Activated CD8-positive, alpha-beta T cell treated with anti-CD3 and anti-CD28 coated beads, Interleukin-2, amount 10 ng/mL, durations not matched to agents 7 days and 5 days (primary cell): ENCODE results near the gene FBXO7. TPM values are rescaled to one million over a fixed set of nuclear protein-coding genes. Genes with fewer than 3 reads are reported as not detected.
A peak's percentile ranks its signal among the peaks of the same experiment; 100 is the strongest.

Experiments
- ATAC-seq: fragments of 150-1000 bp; cut with Tn5 transposase; one replicate; pipeline ENCODE4 v1.10.0; 2021; ENCODE audit warnings: moderate library complexity
- CTCF ChIA-PET: fragments of 350-600 bp; sonication (Branson Sonifier 250); formaldehyde crosslinking; loops from one replicate; lab custom pipeline; 2021; ENCODE audit warnings: antibody characterized with exemption; lab: Charles Lee
- POLR2A ChIA-PET: fragments of 350-600 bp; sonication (Branson Sonifier 250); formaldehyde crosslinking; loops from one replicate; lab custom pipeline; 2021; ENCODE audit warnings: antibody characterized with exemption; lab: Charles Lee
- DNase-seq: peaks from one replicate; pipeline ENCODE4 v3.0.0-alpha.2; 2020
- H3K27ac Mint-ChIP-seq: one replicate; pipeline ENCODE4 v1.8.0; 2021; ENCODE audit warnings: mild to moderate bottlenecking, mixed read lengths
- H3K27me3 Mint-ChIP-seq: one replicate; pipeline ENCODE4 v1.8.0; 2021; ENCODE audit warnings: low read depth, mixed read lengths
- H3K36me3 Mint-ChIP-seq: one replicate; pipeline ENCODE4 v1.8.0; 2021; ENCODE audit warnings: low read depth, mixed read lengths
- H3K4me1 Mint-ChIP-seq: one replicate; pipeline ENCODE4 v1.8.0; 2021; ENCODE audit warnings: low read depth, mixed read lengths
- H3K4me3 Mint-ChIP-seq: one replicate; pipeline ENCODE4 v1.8.0; 2021; ENCODE audit warnings: mild to moderate bottlenecking, mixed read lengths
- H3K9me3 Mint-ChIP-seq: one replicate; pipeline ENCODE4 v1.8.0; 2022; ENCODE audit warnings: mixed read lengths; ENCODE audit not compliant: insufficient read depth
- total RNA-seq, 2 experiments: library from RNA; stranded (reverse); gene quantifications; one replicate each; pipeline ENCODE4 v1.2.3, GENCODE V29; 2021

The FBXO7 gene
- total RNA-seq, 2 experiments from 2014 or later: 84.0 to 90.0 TPM

GRCh38 chr22:32492111-32492510 is 17.5 kb downstream of the FBXO7 start:
- ChIA-PET CTCF (no interaction called here), POLR2A (no interaction called here)
- Mint-ChIP-seq H3K27me3 (no peaks in the 10 kb centered on the region), H3K4me3 (no peak overlapping the region), H3K4me1 (no peaks in the 10 kb centered on the region), H3K36me3 (peaks cover 75% of the 10 kb centered on the region), H3K9me3 (no peaks in the 10 kb centered on the region), H3K27ac (no peak overlapping the region)
- no peak for DNase-seq
- no peak for ATAC-seq

GRCh38 chr22:32493551-32493950 is 18.9 kb downstream of the FBXO7 start:
- Mint-ChIP-seq H3K27me3 (no peaks in the 10 kb centered on the region), H3K4me1 (no peaks in the 10 kb centered on the region), H3K9me3 (no peaks in the 10 kb centered on the region), H3K27ac (no peak overlapping the region), H3K4me3 (no peak overlapping the region), H3K36me3 (peaks cover 77% of the 10 kb centered on the region)
- POLR2A ChIA-PET: no interaction called here
- CTCF ChIA-PET: no interaction called here
- DNase-seq (no peak), ATAC-seq (no peak)

GRCh38 chr22:32494971-32495370 is 20.4 kb downstream of the FBXO7 start:
- H3K36me3 Mint-ChIP-seq: peaks cover 78% of the 10 kb centered on the region
- POLR2A ChIA-PET: no interaction called here
- H3K4me1 Mint-ChIP-seq: no peaks in the 10 kb centered on the region
- no peak overlapping the region for H3K4me3 Mint-ChIP-seq
- H3K27me3 Mint-ChIP-seq: no peaks in the 10 kb centered on the region
- no peak overlapping the region for H3K27ac Mint-ChIP-seq
- ATAC-seq (no peak), DNase-seq (no peak)
- CTCF ChIA-PET: no interaction called here
- no peaks in the 10 kb centered on the region for H3K9me3 Mint-ChIP-seq

- Mint-ChIP-seq H3K9me3 (no peaks in the 10 kb centered on the region), H3K27ac (no peak overlapping the region), H3K4me3 (no peak overlapping the region), H3K27me3 (no peaks in the 10 kb centered on the region), H3K36me3 (peaks cover 45% of the 10 kb centered on the region), H3K4me1 (no peaks in the 10 kb centered on the region)
- CTCF ChIA-PET: interaction anchor here (0.7 to 1.1 kb wide), 2 partner anchors 297 to 389 kb away, joined by 3 read pairs; no protein-coding TSS in a partner anchor
- no peak for ATAC-seq
- no peak for DNase-seq
- POLR2A ChIA-PET: interaction anchor here (1.5 kb wide), 1 partner anchor 24 kb away, joined by 5 read pairs; the partner anchor contains the start of gene FBXO7
These were observed 25.1 kb downstream of the FBXO7 start for GRCh38 chr22:32499666-32500065.

GRCh38 chr22:32501836-32502752 is 27.5 kb downstream of the FBXO7 start:
- Mint-ChIP-seq H3K4me3 (no peak overlapping the region), H3K27ac (no peak overlapping the region), H3K9me3 (no peaks in the 10 kb centered on the region), H3K4me1 (no peaks in the 10 kb centered on the region), H3K36me3 (peaks cover 27% of the 10 kb centered on the region), H3K27me3 (no peaks in the 10 kb centered on the region)
- POLR2A ChIA-PET: no interaction called here
- DNase-seq: no peak
- ATAC-seq: peak; percentile 39
- CTCF ChIA-PET: no interaction called here

GRCh38 chr22:32509045-32509444 is 34.4 kb downstream of the FBXO7 start:
- H3K36me3 Mint-ChIP-seq: no peaks in the 10 kb centered on the region
- H3K9me3 Mint-ChIP-seq: no peaks in the 10 kb centered on the region
- H3K4me3 Mint-ChIP-seq: no peak overlapping the region
- no peak overlapping the region for H3K27ac Mint-ChIP-seq
- ATAC-seq (no peak), DNase-seq (no peak)
- POLR2A ChIA-PET: no interaction called here
- H3K27me3 Mint-ChIP-seq: no peaks in the 10 kb centered on the region
- H3K4me1 Mint-ChIP-seq: no peaks in the 10 kb centered on the region
- CTCF ChIA-PET: interaction anchor here (1.0 kb wide), 1 partner anchor 9 kb away, joined by 3 read pairs; no protein-coding TSS in a partner anchor

- no peak for ATAC-seq
- H3K4me1 Mint-ChIP-seq: no peaks in the 10 kb centered on the region
- ChIA-PET POLR2A (no interaction called here), CTCF (no interaction called here)
- peaks cover 4% of the 10 kb centered on the region for H3K9me3 Mint-ChIP-seq
- no peaks in the 10 kb centered on the region for H3K36me3 Mint-ChIP-seq
- no peaks in the 10 kb centered on the region for H3K27me3 Mint-ChIP-seq
- no peak for DNase-seq
- no peak overlapping the region for H3K27ac Mint-ChIP-seq
- H3K4me3 Mint-ChIP-seq: no peak overlapping the region
These were observed 36.7 kb downstream of the FBXO7 start for GRCh38 chr22:32511274-32511673.

- Mint-ChIP-seq H3K27ac (no peak overlapping the region), H3K4me3 (no peak overlapping the region), H3K9me3 (peaks cover 4% of the 10 kb centered on the region), H3K27me3 (no peaks in the 10 kb centered on the region), H3K4me1 (no peaks in the 10 kb centered on the region), H3K36me3 (no peaks in the 10 kb centered on the region)
- ATAC-seq (no peak), DNase-seq (peak; percentile 4)
- CTCF ChIA-PET: no interaction called here
- POLR2A ChIA-PET: no interaction called here
These were observed 37.2 kb downstream of the FBXO7 start for GRCh38 chr22:32511776-32512175.

GRCh38 chr22:32512267-32512982 is 37.8 kb downstream of the FBXO7 start:
- H3K4me1 Mint-ChIP-seq: no peaks in the 10 kb centered on the region
- no peaks in the 10 kb centered on the region for H3K36me3 Mint-ChIP-seq
- CTCF ChIA-PET: no interaction called here
- no peak overlapping the region for H3K27ac Mint-ChIP-seq
- H3K4me3 Mint-ChIP-seq: no peak overlapping the region
- H3K9me3 Mint-ChIP-seq: peaks cover 4% of the 10 kb centered on the region
- ATAC-seq: no peak
- H3K27me3 Mint-ChIP-seq: no peaks in the 10 kb centered on the region
- POLR2A ChIA-PET: interaction anchor here (0.8 kb wide), 1 partner anchor 20 kb away, joined by 3 read pairs; no protein-coding TSS in a partner anchor
- DNase-seq: peak; percentile 9

- ChIA-PET POLR2A (no interaction called here), CTCF (no interaction called here)
- H3K36me3 Mint-ChIP-seq: no peaks in the 10 kb centered on the region
- H3K27me3 Mint-ChIP-seq: no peaks in the 10 kb centered on the region
- H3K4me3 Mint-ChIP-seq: no peak overlapping the region
- H3K9me3 Mint-ChIP-seq: peaks cover 4% of the 10 kb centered on the region
- H3K27ac Mint-ChIP-seq: no peak overlapping the region
- no peak for ATAC-seq
- DNase-seq: no peak
- H3K4me1 Mint-ChIP-seq: no peaks in the 10 kb centered on the region
These were observed 40.5 kb downstream of the FBXO7 start for GRCh38 chr22:32515084-32515483.

- Mint-ChIP-seq H3K27me3 (no peaks in the 10 kb centered on the region), H3K27ac (no peak overlapping the region), H3K9me3 (peaks cover 4% of the 10 kb centered on the region), H3K4me3 (no peak overlapping the region), H3K36me3 (no peaks in the 10 kb centered on the region), H3K4me1 (no peaks in the 10 kb centered on the region)
- ChIA-PET POLR2A (no interaction called here), CTCF (interaction anchor here (0.9 to 3.7 kb wide), 3 partner anchors 9 to 44 kb away, joined by 3 to 9 read pairs (median 4); no protein-coding TSS in a partner anchor)
- no peak for ATAC-seq
- DNase-seq: no peak
These were observed 42.9 kb downstream of the FBXO7 start for GRCh38 chr22:32517488-32517887.

- H3K27ac Mint-ChIP-seq: no peak overlapping the region
- H3K4me1 Mint-ChIP-seq: no peaks in the 10 kb centered on the region
- H3K9me3 Mint-ChIP-seq: peaks cover 4% of the 10 kb centered on the region
- POLR2A ChIA-PET: no interaction called here
- no peaks in the 10 kb centered on the region for H3K27me3 Mint-ChIP-seq
- no peak for DNase-seq
- H3K4me3 Mint-ChIP-seq: no peak overlapping the region
- CTCF ChIA-PET: interaction anchor here (0.9 to 3.7 kb wide), 4 partner anchors 9 to 45 kb away, joined by 3 to 9 read pairs (median 4); no protein-coding TSS in a partner anchor
- no peak for ATAC-seq
- no peaks in the 10 kb centered on the region for H3K36me3 Mint-ChIP-seq
These were observed 43.3 kb downstream of the FBXO7 start for GRCh38 chr22:32517921-32518320.
